HG03354 (cell line): ENCODE measurements around the gene CBX4.

Experiments
- ATAC-seq: cut with Tn5 transposase; IDR thresholded peaks from one replicate; pipeline ENCODE4 v1.9.1; 2021; ENCODE audit warnings: mild to moderate bottlenecking; ENCODE audit not compliant: unreplicated experiment, poor library complexity, severe bottlenecking

CBX4 gene

GRCh38 chr17:79792984-79793923 lies 46.0 kb downstream of the CBX4 start:
- no peak for ATAC-seq

- no peak for ATAC-seq
Observed at GRCh38 chr17:79792341-79792871, 46.8 kb downstream of the CBX4 start.

- ATAC-seq = no peak
Observed at GRCh38 chr17:79791735-79792161, 47.5 kb downstream of the CBX4 start.

GRCh38 chr17:79790805-79791734 lies 48.2 kb downstream of the CBX4 start:
- ATAC-seq = no peak

- ATAC-seq = no peak
Observed at GRCh38 chr17:79789943-79790804, 49.1 kb downstream of the CBX4 start.

GRCh38 chr17:79788989-79789942 lies 50.0 kb downstream of the CBX4 start:
- no peak for ATAC-seq

- ATAC-seq = no peak
Observed at GRCh38 chr17:79788455-79788854, 50.8 kb downstream of the CBX4 start.

GRCh38 chr17:79786930-79787643 lies 52.2 kb downstream of the CBX4 start:
- ATAC-seq = no peak

- ATAC-seq = no peak
Observed at GRCh38 chr17:79785900-79786810, 53.1 kb downstream of the CBX4 start.

GRCh38 chr17:79785017-79785899 lies 54.0 kb downstream of the CBX4 start:
- no peak for ATAC-seq

GRCh38 chr17:79784353-79785016 lies 54.8 kb downstream of the CBX4 start:
- ATAC-seq = no peak

GRCh38 chr17:79783891-79784290 lies 55.3 kb downstream of the CBX4 start:
- ATAC-seq = no peak
